ENCODE data around the gene SOX5.

DNA sequence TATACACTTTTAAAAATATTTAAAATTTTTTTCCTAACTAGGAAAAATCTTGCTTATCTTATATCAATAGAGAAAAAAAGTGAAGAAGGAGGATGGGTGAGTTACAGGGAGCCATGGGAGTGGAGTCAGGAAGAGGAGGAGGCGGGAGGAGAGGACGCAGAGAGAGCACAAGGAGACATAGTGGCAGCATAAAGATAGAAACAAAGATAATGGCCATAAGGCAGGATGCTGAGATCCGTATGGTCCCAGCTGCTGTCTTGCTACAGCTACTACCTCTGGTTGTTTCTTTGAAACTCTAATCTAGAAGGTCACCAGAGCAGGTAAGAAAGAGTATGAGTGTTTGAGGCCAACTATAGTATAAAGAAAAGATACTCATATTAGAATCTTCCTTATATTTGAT is 2.6 kb upstream of the SOX5 start:
- TF ChIP-seq NFRKB (IDR thresholded peaks at IDR 0.05) (no peak), SUZ12 (IDR thresholded peaks at IDR 0.05) (no peak), FOXA1 (IDR thresholded peaks at IDR 0.05) (no peak), ZNF384 (IDR thresholded peaks at IDR 0.05) (no peak), SP1 (IDR thresholded peaks at IDR 0.05) (no peak), FOXK2 (IDR thresholded peaks at IDR 0.05) (no peak), ELF4 (IDR thresholded peaks at IDR 0.05) (no peak)
